Heart left ventricle (tissue), 13 donors: ENCODE results near the gene DYNC1H1.

Experiments used
- POLR2A ChIP-seq, 2 donors: fragments of 450-650 bp; IDR thresholded peaks; one replicate each; pipeline ENCODE4 v1.6.1; 2017; ENCODE audit warnings: antibody characterized with exemption in 2 of 2, mild to moderate bottlenecking in 2 of 2, moderate library complexity in 2 of 2
- TF ChIP-seq, protein P1 (sequence below), 12 donors: fragments of 200-600 bp; sonication (generic) in 4 of 12; IDR thresholded peaks; one replicate each; pipeline versions ENCODE4 v1.5.0 to v1.8.0; 2018 to 2022; ENCODE audit warnings: antibody characterized with exemption in 12 of 12, mild to moderate bottlenecking in 5 of 12
- donor health status: ischemic (EF 13 %, LVEDD 7.1; RV severe dilation, severe dysfunction).
- donor health status: DM: no; HTN: yes; CAD: no.
- donor health status: DM: no; HTN: no; CAD: no.
- donor health status: ischemic (EF 25% LVEDD 6.9; RV normal size, moderate dysfunction).
- donor health status: ischemic (EF 25% LVEDD 5.7; RV mildly dilated, moderate dysfunction).
- donor health status: ischemic (EF 35%, LVEDD 5.7; RV mildly dilated, moderate dysfunction).
- donor health status: nonischemic (EF 11% LVEDD 7.7; RV severe dilation, severe dysfunction).
- donor health status: DM: yes; HTN: yes; CAD: no.
- donor health status: PGD.
- donor health status: ischemic (EF 29% LVEDD 5.4; RV normal size, mild dysfunction).
- donor health status: nonischemic (EF 23%, LVEDD 6.1; RV moderate dilation, normal function).

DNA sequence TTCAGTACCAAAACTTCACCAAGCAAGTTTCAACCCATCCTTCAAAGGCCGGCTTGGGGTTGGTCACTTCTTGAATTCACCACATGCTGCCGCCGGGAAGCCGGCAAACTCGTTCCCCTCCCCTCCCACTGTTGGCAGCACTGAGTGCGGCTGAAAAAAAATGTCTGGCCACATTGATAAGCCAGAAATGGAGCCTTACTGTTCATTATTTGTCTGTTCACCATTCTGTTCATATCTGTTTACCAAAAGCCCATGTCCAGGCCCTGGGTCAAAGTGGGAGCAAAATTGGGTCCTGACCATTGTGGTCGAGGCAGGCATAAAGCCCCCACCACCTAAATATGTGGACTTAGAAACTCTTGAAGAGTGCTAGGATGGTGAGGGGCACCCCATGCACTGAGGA, 129.7 kb downstream of the DYNC1H1 start:
- no peak for TF ChIP-seq POLR2A (IDR thresholded peaks at IDR 0.05)
- TF ChIP-seq, protein P1, sequence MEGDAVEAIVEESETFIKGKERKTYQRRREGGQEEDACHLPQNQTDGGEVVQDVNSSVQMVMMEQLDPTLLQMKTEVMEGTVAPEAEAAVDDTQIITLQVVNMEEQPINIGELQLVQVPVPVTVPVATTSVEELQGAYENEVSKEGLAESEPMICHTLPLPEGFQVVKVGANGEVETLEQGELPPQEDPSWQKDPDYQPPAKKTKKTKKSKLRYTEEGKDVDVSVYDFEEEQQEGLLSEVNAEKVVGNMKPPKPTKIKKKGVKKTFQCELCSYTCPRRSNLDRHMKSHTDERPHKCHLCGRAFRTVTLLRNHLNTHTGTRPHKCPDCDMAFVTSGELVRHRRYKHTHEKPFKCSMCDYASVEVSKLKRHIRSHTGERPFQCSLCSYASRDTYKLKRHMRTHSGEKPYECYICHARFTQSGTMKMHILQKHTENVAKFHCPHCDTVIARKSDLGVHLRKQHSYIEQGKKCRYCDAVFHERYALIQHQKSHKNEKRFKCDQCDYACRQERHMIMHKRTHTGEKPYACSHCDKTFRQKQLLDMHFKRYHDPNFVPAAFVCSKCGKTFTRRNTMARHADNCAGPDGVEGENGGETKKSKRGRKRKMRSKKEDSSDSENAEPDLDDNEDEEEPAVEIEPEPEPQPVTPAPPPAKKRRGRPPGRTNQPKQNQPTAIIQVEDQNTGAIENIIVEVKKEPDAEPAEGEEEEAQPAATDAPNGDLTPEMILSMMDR (IDR thresholded peaks at IDR 0.05), result no peak
